ENCODE measurements around the gene BCAS1.

The BCAS1 gene

DNA sequence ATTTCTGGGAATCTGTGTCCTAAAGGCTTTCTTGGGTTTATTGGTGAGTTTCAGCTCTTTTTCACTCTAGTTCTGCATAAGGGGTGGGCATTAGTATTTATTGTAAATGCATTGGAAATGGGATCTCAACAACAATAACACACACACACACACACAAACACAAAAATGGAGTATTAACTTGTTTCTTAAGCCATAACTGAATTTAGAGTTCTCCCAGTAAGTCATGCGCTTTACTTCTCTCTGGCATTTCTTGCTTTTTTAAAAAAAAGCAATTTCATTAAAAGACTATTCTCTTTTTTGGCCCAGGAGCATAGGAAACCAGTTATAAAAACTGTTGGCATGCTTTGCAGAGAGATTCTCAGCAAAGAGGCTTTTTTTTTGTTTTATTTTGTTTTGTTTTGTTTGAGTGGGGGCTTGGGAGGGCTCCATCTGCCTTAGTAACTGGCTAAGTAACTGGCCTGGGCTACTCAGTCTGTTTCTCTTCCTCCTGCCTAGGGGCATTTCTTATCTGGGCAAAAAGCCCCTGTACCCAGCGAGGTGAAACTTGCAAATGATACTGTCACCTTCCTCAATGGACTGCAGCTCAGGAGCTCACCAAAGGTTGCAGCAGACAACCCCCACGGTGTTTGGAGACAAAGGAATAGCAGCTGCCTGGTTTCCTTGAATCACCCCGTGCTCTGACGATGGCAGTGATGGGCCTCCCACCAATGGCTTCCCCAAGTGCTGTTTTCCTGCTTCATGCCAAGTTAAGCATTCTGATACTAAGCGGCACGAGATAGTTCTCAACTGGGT, 128.5 kb downstream of the BCAS1 start:
- Histone ChIP-seq H3K9me3 (ENCODE audit: insufficient read depth, low read length) (no peaks in the 10 kb centered on the region), H3K36me3 (ENCODE audit: insufficient read depth, insufficient read length, low read length) (no peaks in the 10 kb centered on the region), H3K27me3 (ENCODE audit: insufficient read depth, insufficient read length) (no peaks in the 10 kb centered on the region), H3K9ac (ENCODE audit: insufficient read length, low read depth) (no peak overlapping the region), H3K4me3 (ENCODE audit: insufficient read length, low read depth) (no peak overlapping the region), H3K4me1 (ENCODE audit: insufficient read depth, insufficient read length) (no peaks in the 10 kb centered on the region)
- TF ChIP-seq SUZ12 (IDR thresholded peaks at IDR 0.05; ENCODE audit: extremely low read depth, insufficient read depth, insufficient read length): no peak
- no peak for TF ChIP-seq ZNF274 (IDR thresholded peaks at IDR 0.05; ENCODE audit: low read depth, low read length)
- peak; percentile 35 for TF ChIP-seq YY1 (IDR thresholded peaks at IDR 0.05; ENCODE audit: insufficient read depth, insufficient read length)
- peak; percentile 76 for DNase-seq (ENCODE audit: low read depth, low spot score)

DNA sequence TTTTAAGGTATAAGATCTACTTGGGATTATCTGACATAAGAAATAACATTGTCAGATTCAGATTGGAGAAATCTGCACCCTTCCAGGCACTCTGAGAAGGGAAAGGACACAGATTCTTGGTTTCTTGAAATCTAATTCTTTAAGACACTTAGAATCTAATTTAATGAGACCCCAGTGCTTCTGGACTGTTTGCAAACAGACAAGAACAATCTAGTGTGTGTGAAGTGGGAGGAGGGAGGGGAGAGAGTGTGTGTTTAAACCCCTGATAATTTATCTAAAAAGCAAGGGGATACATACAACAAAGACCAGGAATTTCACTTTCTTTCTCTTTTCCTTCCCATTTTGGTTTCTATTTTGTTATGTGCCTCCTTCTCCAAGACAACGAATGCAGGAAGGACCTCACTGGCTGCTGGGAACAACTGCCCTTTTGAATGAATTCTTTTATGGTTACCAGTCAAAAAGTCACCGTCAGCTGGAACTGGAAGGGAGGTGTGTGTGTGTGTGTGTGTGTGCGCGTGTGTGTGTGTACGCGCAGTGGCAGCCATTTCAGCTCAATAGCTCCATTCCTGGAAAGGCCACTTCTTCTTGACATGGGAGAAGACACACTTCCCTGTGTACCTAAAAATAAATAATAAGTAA, 129.4 kb downstream of the BCAS1 start:
- no peak for DNase-seq (ENCODE audit: low read depth, low spot score)
- H3K4me1 ChIP-seq (ENCODE audit: insufficient read depth, insufficient read length): no peaks in the 10 kb centered on the region

GRCh38 chr20:53940360-53940702, 130.1 kb downstream of the BCAS1 start:
- Histone ChIP-seq H3K36me3 (ENCODE audit: insufficient read depth, insufficient read length, low read length) (no peaks in the 10 kb centered on the region), H3K9me3 (ENCODE audit: insufficient read depth, low read length) (no peaks in the 10 kb centered on the region), H3K9ac (ENCODE audit: insufficient read length, low read depth) (peak overlapping the region; percentile 7), H3K4me1 (ENCODE audit: insufficient read depth, insufficient read length) (no peaks in the 10 kb centered on the region), H3K4me3 (ENCODE audit: insufficient read length, low read depth) (peak overlapping the region; percentile 10), H3K27me3 (ENCODE audit: insufficient read depth, insufficient read length) (no peaks in the 10 kb centered on the region)
- no peak for TF ChIP-seq ZNF274 (IDR thresholded peaks at IDR 0.05; ENCODE audit: low read depth, low read length)
- TF ChIP-seq SUZ12 (IDR thresholded peaks at IDR 0.05; ENCODE audit: extremely low read depth, insufficient read depth, insufficient read length): no peak
- no peak for TF ChIP-seq YY1 (IDR thresholded peaks at IDR 0.05; ENCODE audit: insufficient read depth, insufficient read length)
- DNase-seq (ENCODE audit: low read depth, low spot score): no peak

More for the DNA sequence above, 129.4 kb downstream of the BCAS1 start:
- no peaks in the 10 kb centered on the region for H3K36me3 ChIP-seq (ENCODE audit: insufficient read depth, insufficient read length, low read length)
- no peaks in the 10 kb centered on the region for H3K9me3 ChIP-seq (ENCODE audit: insufficient read depth, low read length)
- peak overlapping the region; percentile 7 for H3K9ac ChIP-seq (ENCODE audit: insufficient read length, low read depth)
- TF ChIP-seq YY1 (IDR thresholded peaks at IDR 0.05; ENCODE audit: insufficient read depth, insufficient read length) (no peak), ZNF274 (IDR thresholded peaks at IDR 0.05; ENCODE audit: low read depth, low read length) (no peak), SUZ12 (IDR thresholded peaks at IDR 0.05; ENCODE audit: extremely low read depth, insufficient read depth, insufficient read length) (no peak)
- H3K27me3 ChIP-seq (ENCODE audit: insufficient read depth, insufficient read length): no peaks in the 10 kb centered on the region
- H3K4me3 ChIP-seq (ENCODE audit: insufficient read length, low read depth): no peak overlapping the region

- TF ChIP-seq SUZ12 (IDR thresholded peaks at IDR 0.05; ENCODE audit: extremely low read depth, insufficient read depth, insufficient read length) (no peak), ZNF274 (IDR thresholded peaks at IDR 0.05; ENCODE audit: low read depth, low read length) (no peak), YY1 (IDR thresholded peaks at IDR 0.05; ENCODE audit: insufficient read depth, insufficient read length) (peak; percentile 38)
- no peaks in the 10 kb centered on the region for H3K9me3 ChIP-seq (ENCODE audit: insufficient read depth, low read length)
- peak overlapping the region; percentile 10 for H3K4me3 ChIP-seq (ENCODE audit: insufficient read length, low read depth)
- H3K9ac ChIP-seq (ENCODE audit: insufficient read length, low read depth): peak overlapping the region; percentile 7
- peak; percentile 93 for DNase-seq (ENCODE audit: low read depth, low spot score)
- no peaks in the 10 kb centered on the region for H3K27me3 ChIP-seq (ENCODE audit: insufficient read depth, insufficient read length)
- H3K4me1 ChIP-seq (ENCODE audit: insufficient read depth, insufficient read length): no peaks in the 10 kb centered on the region
- H3K36me3 ChIP-seq (ENCODE audit: insufficient read depth, insufficient read length, low read length): no peaks in the 10 kb centered on the region
Observed at GRCh38 chr20:53939572-53940359, 130.6 kb downstream of the BCAS1 start.

GRCh38 chr20:53939190-53939571, 131.2 kb downstream of the BCAS1 start:
- DNase-seq (ENCODE audit: low read depth, low spot score): no peak
- Histone ChIP-seq H3K4me1 (ENCODE audit: insufficient read depth, insufficient read length) (no peaks in the 10 kb centered on the region), H3K9me3 (ENCODE audit: insufficient read depth, low read length) (no peaks in the 10 kb centered on the region), H3K9ac (ENCODE audit: insufficient read length, low read depth) (no peak overlapping the region), H3K36me3 (ENCODE audit: insufficient read depth, insufficient read length, low read length) (no peaks in the 10 kb centered on the region), H3K27me3 (ENCODE audit: insufficient read depth, insufficient read length) (no peaks in the 10 kb centered on the region), H3K4me3 (ENCODE audit: insufficient read length, low read depth) (no peak overlapping the region)
- TF ChIP-seq YY1 (IDR thresholded peaks at IDR 0.05; ENCODE audit: insufficient read depth, insufficient read length) (no peak), SUZ12 (IDR thresholded peaks at IDR 0.05; ENCODE audit: extremely low read depth, insufficient read depth, insufficient read length) (no peak), ZNF274 (IDR thresholded peaks at IDR 0.05; ENCODE audit: low read depth, low read length) (no peak)

GRCh38 chr20:53938739-53939138, 131.7 kb downstream of the BCAS1 start:
- Histone ChIP-seq H3K4me3 (ENCODE audit: insufficient read length, low read depth) (no peak overlapping the region), H3K9ac (ENCODE audit: insufficient read length, low read depth) (no peak overlapping the region), H3K36me3 (ENCODE audit: insufficient read depth, insufficient read length, low read length) (no peaks in the 10 kb centered on the region), H3K27me3 (ENCODE audit: insufficient read depth, insufficient read length) (no peaks in the 10 kb centered on the region), H3K4me1 (ENCODE audit: insufficient read depth, insufficient read length) (no peaks in the 10 kb centered on the region), H3K9me3 (ENCODE audit: insufficient read depth, low read length) (no peaks in the 10 kb centered on the region)
- TF ChIP-seq YY1 (IDR thresholded peaks at IDR 0.05; ENCODE audit: insufficient read depth, insufficient read length) (no peak), SUZ12 (IDR thresholded peaks at IDR 0.05; ENCODE audit: extremely low read depth, insufficient read depth, insufficient read length) (no peak), ZNF274 (IDR thresholded peaks at IDR 0.05; ENCODE audit: low read depth, low read length) (no peak)
- no peak for DNase-seq (ENCODE audit: low read depth, low spot score)

DNA sequence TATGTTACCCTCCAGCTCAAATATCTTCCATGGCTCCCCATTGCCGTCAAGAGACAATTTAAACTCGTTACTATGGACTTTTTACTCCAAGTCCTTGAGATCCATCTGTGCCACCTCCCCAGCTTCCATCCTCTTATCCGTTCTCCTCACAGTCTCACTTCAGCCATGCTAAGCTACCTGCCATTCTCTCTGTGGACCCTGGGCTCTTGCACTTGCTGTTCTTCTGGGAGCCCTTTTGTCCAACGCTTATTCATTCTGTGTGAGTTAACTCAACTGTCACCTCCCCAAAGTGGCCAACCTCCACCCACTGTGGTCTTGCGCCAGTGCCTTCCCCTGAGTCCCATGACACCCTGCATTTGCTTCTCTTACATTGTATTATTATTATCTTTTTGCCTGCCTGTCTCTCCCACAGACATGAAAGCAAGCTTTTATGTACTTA, 132.4 kb downstream of the BCAS1 start:
- H3K4me3 ChIP-seq (ENCODE audit: insufficient read length, low read depth): no peak overlapping the region
- no peaks in the 10 kb centered on the region for H3K9me3 ChIP-seq (ENCODE audit: insufficient read depth, low read length)
- H3K27me3 ChIP-seq (ENCODE audit: insufficient read depth, insufficient read length): no peaks in the 10 kb centered on the region
- no peak for TF ChIP-seq YY1 (IDR thresholded peaks at IDR 0.05; ENCODE audit: insufficient read depth, insufficient read length)
- no peak for TF ChIP-seq ZNF274 (IDR thresholded peaks at IDR 0.05; ENCODE audit: low read depth, low read length)
- TF ChIP-seq SUZ12 (IDR thresholded peaks at IDR 0.05; ENCODE audit: extremely low read depth, insufficient read depth, insufficient read length): no peak
- no peak overlapping the region for H3K9ac ChIP-seq (ENCODE audit: insufficient read length, low read depth)
- DNase-seq (ENCODE audit: low read depth, low spot score): no peak
- no peaks in the 10 kb centered on the region for H3K36me3 ChIP-seq (ENCODE audit: insufficient read depth, insufficient read length, low read length)
- H3K4me1 ChIP-seq (ENCODE audit: insufficient read depth, insufficient read length): no peaks in the 10 kb centered on the region

All from NT2/D1 (cell line).